ENCODE measurements around the gene PRKCA. TPM values are rescaled to one million over a fixed set of nuclear protein-coding genes. Genes with fewer than 3 reads are reported as not detected.

Gene PRKCA
- polyA plus RNA-seq, 1 experiment = 66.8 TPM

DNA sequence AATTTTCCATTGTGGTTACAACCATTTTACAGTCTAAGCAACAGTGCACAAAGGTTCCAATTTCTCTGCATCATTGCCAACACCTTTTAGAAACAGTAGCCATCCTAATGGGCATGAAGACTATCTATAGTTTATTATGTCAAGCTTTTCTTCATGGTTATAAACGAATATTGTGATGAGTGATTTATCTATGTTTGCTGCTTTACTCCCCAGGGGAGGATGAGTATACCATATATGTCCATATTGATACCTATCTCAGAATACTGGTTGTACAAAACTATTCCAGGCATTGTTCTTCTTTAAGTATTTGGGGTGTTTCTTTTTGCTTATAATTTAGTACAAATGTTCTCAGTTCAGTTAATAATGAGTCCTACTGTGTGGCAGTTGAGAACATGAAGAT lies 98.3 kb downstream of the PRKCA start:
- ChIA-PET POLR2A (no interaction called here), CTCF (interaction anchor here (1.5 kb wide), 1 partner anchor 90 kb away, joined by 4 read pairs; no protein-coding TSS in a partner anchor)
- Histone ChIP-seq H3K9me3 (ENCODE audit: control insufficient read depth, insufficient read depth, low read length) (no peaks in the 10 kb centered on the region), H3K27me3 (ENCODE audit: control insufficient read depth, insufficient read depth, low read length) (no peaks in the 10 kb centered on the region), H3K27ac (ENCODE audit: low read depth, low read length) (no peak overlapping the region), H3K4me3 (ENCODE audit: low read depth, low read length) (no peak overlapping the region)
- no peak for TF ChIP-seq CTCF (IDR thresholded peaks at IDR 0.05; ENCODE audit: low read depth, low read length)
- DNase-seq (ENCODE audit: low read depth, low spot score) = no peak

DNA sequence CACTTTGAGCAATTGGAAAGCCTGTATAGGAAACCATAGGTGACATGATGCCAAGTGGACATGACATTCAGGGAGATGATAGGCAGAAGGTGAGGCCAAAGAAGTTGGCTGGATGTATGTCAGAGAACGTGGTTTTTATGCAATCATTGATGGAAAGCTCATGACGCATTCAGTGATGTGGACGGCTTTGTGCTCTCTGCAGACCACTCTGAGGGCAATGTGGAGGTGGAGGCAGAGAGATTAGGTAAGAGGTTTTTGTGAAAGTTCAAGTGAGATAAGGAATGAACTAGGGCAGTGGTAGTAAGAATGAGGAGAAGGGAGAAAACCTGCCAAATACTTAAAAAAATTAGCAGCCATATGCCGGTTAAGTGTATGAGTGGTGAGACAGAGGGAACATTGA lies 99.0 kb downstream of the PRKCA start:
- DNase-seq (ENCODE audit: low read depth, low spot score) = no peak
- H3K27me3 ChIP-seq (ENCODE audit: control insufficient read depth, insufficient read depth, low read length) = no peaks in the 10 kb centered on the region
- no peak for TF ChIP-seq CTCF (IDR thresholded peaks at IDR 0.05; ENCODE audit: low read depth, low read length)
- H3K9me3 ChIP-seq (ENCODE audit: control insufficient read depth, insufficient read depth, low read length) = no peaks in the 10 kb centered on the region
- POLR2A ChIA-PET = no interaction called here
- no peak overlapping the region for H3K27ac ChIP-seq (ENCODE audit: low read depth, low read length)
- no peak overlapping the region for H3K4me3 ChIP-seq (ENCODE audit: low read depth, low read length)
- CTCF ChIA-PET = interaction anchor here (1.5 kb wide), 1 partner anchor 91 kb away, joined by 4 read pairs; no protein-coding TSS in a partner anchor

DNA sequence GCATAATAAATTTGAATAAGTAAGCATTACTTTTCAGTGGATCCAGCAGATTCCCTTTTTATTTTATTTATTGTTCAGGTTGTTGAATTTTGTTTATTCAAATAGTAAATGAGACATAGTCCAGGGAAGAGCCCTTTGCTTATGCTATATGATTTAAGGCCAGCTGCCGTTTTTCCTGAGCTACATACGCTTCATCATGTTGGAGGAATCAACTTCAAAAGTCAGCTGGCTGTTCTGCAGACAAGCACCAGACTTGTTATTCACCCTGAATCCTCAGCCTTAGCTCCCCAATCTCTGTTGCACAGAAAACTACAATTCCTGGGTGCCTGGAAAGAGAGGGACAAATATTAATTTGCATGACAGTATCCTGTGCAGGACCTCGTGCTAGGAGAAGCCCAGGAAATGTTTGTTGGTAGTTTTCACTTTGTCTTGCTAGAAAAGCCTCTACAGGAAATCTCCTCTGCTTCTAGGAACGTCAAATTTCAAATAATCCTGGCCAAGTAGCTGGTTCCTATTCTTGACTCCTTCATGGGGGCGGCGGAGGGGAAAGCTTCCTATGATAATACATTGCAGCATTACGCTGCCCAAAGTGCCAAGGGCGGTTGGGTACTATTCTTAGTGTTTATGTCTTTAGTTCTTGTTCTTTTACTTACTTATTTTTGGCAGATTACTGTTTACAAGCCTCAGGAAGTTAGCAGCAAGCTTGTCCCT lies 101.6 kb downstream of the PRKCA start:
- Histone ChIP-seq H3K9me3 (ENCODE audit: control insufficient read depth, insufficient read depth, low read length) (no peaks in the 10 kb centered on the region), H3K4me3 (ENCODE audit: low read depth, low read length) (no peak overlapping the region), H3K27me3 (ENCODE audit: control insufficient read depth, insufficient read depth, low read length) (no peaks in the 10 kb centered on the region), H3K27ac (ENCODE audit: low read depth, low read length) (no peak overlapping the region)
- CTCF ChIA-PET = interaction anchor here (1.0 kb wide), 1 partner anchor 163 kb away, joined by 4 read pairs; no protein-coding TSS in a partner anchor
- TF ChIP-seq CTCF (IDR thresholded peaks at IDR 0.05; ENCODE audit: low read depth, low read length) = no peak
- POLR2A ChIA-PET = no interaction called here
- DNase-seq (ENCODE audit: low read depth, low spot score) = no peak

DNA sequence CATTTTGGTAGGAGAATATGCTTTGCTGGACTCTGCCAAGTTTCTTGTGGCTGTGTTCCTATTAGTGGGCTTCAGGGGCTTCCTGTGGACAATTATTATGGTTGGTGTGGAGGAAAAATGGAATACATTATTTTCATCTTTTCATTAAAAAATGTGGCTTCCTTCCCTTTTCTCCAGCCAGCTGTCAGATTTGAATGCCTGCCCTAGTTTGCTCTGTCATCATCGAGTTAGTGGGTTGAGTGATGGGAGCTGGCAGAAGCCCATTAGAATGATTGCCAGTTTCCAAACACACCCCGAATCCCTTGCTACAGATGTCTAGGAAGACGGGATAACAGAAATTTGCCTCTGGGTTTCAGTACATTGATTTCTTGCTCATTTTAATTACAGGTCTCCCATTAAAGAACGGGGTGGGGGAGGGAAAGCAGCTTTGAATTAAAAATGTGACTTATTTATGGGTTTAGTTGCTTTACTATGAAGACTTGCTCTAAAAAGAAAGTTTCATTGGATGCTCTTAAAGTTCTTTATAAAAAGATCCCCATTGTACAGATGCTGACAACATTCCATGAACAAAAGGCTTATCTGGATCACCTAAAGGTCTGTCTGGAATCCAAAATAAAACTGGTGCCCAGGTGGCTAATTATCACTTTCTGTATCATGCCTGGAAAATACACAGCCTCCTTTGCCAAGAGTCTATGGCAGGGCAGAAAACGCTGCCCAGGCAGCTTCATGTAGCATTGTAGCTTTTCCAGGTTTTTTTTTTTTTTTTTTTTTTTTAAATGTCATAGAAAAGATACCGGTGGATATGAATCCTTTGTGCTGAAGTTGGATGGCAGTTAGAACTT lies 103.6 kb downstream of the PRKCA start:
- ChIA-PET POLR2A (no interaction called here), CTCF (no interaction called here)
- H3K9me3 ChIP-seq (ENCODE audit: control insufficient read depth, insufficient read depth, low read length) = no peaks in the 10 kb centered on the region
- no peak for DNase-seq (ENCODE audit: low read depth, low spot score)
- no peaks in the 10 kb centered on the region for H3K27me3 ChIP-seq (ENCODE audit: control insufficient read depth, insufficient read depth, low read length)
- H3K27ac ChIP-seq (ENCODE audit: low read depth, low read length) = no peak overlapping the region
- no peak overlapping the region for H3K4me3 ChIP-seq (ENCODE audit: low read depth, low read length)
- no peak for TF ChIP-seq CTCF (IDR thresholded peaks at IDR 0.05; ENCODE audit: low read depth, low read length)
